A549 (cell line): ENCODE results near the gene COL12A1. TPM values are rescaled to one million over a fixed set of nuclear protein-coding genes. Genes with fewer than 3 reads are reported as not detected.

Source experiments
- ATAC-seq, 2 experiments: fragments of 200-7000 bp in 1 of 2; fragments of >200 bp in 1 of 2; cut with Nextera tagmentation in 1 of 2; cut with Tn5 transposase in 1 of 2; 3 replicates each; pipeline versions ENCODE4 v1.8.0 to v1.9.1; 2018 to 2020; ENCODE audit warnings: mild to moderate bottlenecking in 1 of 2, moderate library complexity in 1 of 2
- CTCF ChIA-PET: fragments of 300-600 bp; sonication (Branson Sonifier 250); formaldehyde crosslinking; extraction: SDS; loops from one replicate; lab custom pipeline; 2021; ENCODE audit warnings: antibody characterized with exemption, inconsistent platforms; lab: Yijun Ruan, JAX
- POLR2A ChIA-PET: fragments of 350-600 bp; formaldehyde crosslinking; extraction: SDS; loops from one replicate; lab custom pipeline; 2021; ENCODE audit warnings: antibody characterized with exemption, inconsistent platforms; lab: Yijun Ruan, JAX
- DNase-seq, 2 experiments: peaks; one replicate each; pipeline versions ENCODE4 v3.0.0 to v3.0.0-alpha.2; 2011 to 2016; ENCODE audit warnings: low read depth in 1 of 2, low spot score in 1 of 2
- FAIRE-seq: peaks from 2 replicates; lab custom pipeline; 2011; peaks lifted over from hg19 to GRCh38; lab: Jason Lieb, UNC
- H3K27ac ChIP-seq, 2 experiments: fragments of >200 bp; sonication (Bioruptor Twin); formaldehyde crosslinking; 3 replicates each; pipeline ENCODE4 v1.5.1; 2016 to 2017
- H3K4me1 ChIP-seq: fragments of >200 bp; sonication (Bioruptor Twin); formaldehyde crosslinking; 3 replicates; pipeline ENCODE4 v1.6.1; 2016
- H3K4me2 ChIP-seq: fragments of >200 bp; sonication (Bioruptor Twin); formaldehyde crosslinking; 3 replicates; pipeline ENCODE4 v1.6.1; 2016
- H3K4me3 ChIP-seq: fragments of >200 bp; sonication (Bioruptor Twin); formaldehyde crosslinking; 3 replicates; pipeline ENCODE4 v1.5.1; 2016
- H3K9me3 ChIP-seq: fragments of >200 bp; sonication (Bioruptor Twin); formaldehyde crosslinking; 3 replicates; pipeline ENCODE4 v1.6.1; 2016
- BCL3 ChIP-seq: fragments of >200 bp; sonication (Bioruptor Twin); formaldehyde crosslinking; IDR thresholded peaks from 3 replicates; pipeline ENCODE4 v1.6.1; 2016
- CBX8 ChIP-seq: fragments of 200-600 bp; sonication (generic); IDR thresholded peaks from 2 replicates; pipeline ENCODE4 v1.6.1; 2016
- CHD2 ChIP-seq: fragments of 150-350 bp; IDR thresholded peaks from 2 replicates; pipeline ENCODE4 v1.6.1; 2014; ENCODE audit warnings: low read length; ENCODE audit not compliant: partially characterized antibody
- E2F6 ChIP-seq: IDR thresholded peaks from 2 replicates; pipeline ENCODE4 v1.6.1; 2012; ENCODE audit warnings: low read depth, borderline replicate concordance
- EHMT2 ChIP-seq: fragments of 200-600 bp; sonication (generic); IDR thresholded peaks from 2 replicates; pipeline ENCODE4 v1.6.1; 2016; ENCODE audit warnings: antibody characterized with exemption, low read depth, mild to moderate bottlenecking, moderate library complexity
- FOSL2 ChIP-seq, 2 experiments: fragments of 450-650 bp in 1 of 2; fragments of >200 bp in 1 of 2; sonication (Bioruptor Twin) in 1 of 2; formaldehyde crosslinking; IDR thresholded peaks; 2 replicates each; pipeline versions ENCODE4 v1.5.0 to v1.6.1; 2016 to 2020; ENCODE audit warnings: mild to moderate bottlenecking in 1 of 2, moderate library complexity in 1 of 2
- FOXS1 ChIP-seq: fragments of 250-450 bp; sonication (Bioruptor Pico); IDR thresholded peaks from 2 replicates; pipeline ENCODE4 v1.5.0; 2020; ENCODE audit warnings: mild to moderate bottlenecking, moderate library complexity
- HMGXB4 ChIP-seq: fragments of 250-450 bp; sonication (Bioruptor Pico); IDR thresholded peaks from 2 replicates; pipeline ENCODE4 v1.5.0; 2021; ENCODE audit warnings: mild to moderate bottlenecking, moderate library complexity, borderline replicate concordance
- HOXA7 ChIP-seq: fragments of 250-450 bp; sonication (Bioruptor Pico); IDR thresholded peaks from 2 replicates; pipeline ENCODE4 v1.5.0; 2020; ENCODE audit warnings: mild to moderate bottlenecking, moderate library complexity
- HOXB13 ChIP-seq: fragments of 250-450 bp; sonication (Bioruptor Pico); IDR thresholded peaks from 2 replicates; pipeline ENCODE4 v1.5.0; 2020; ENCODE audit warnings: low read depth, mild to moderate bottlenecking, moderate library complexity
- JUN ChIP-seq, 2 experiments: fragments of >200 bp; sonication (Bioruptor Twin); formaldehyde crosslinking; IDR thresholded peaks; 2 replicates in 1 of 2; 3 replicates in 1 of 2; pipeline ENCODE4 v1.6.1; 2016 to 2017
- KDM1A ChIP-seq: fragments of 200-600 bp; sonication (generic); IDR thresholded peaks from 2 replicates; pipeline ENCODE4 v1.6.1; 2016; ENCODE audit warnings: low read depth, mild to moderate bottlenecking
- MAX ChIP-seq: IDR thresholded peaks from 2 replicates; pipeline ENCODE4 v1.6.1; 2012
- NPAS2 ChIP-seq: fragments of 250-450 bp; sonication (Bioruptor Pico); IDR thresholded peaks from 2 replicates; pipeline ENCODE4 v1.8.0; 2022; ENCODE audit warnings: mild to moderate bottlenecking, moderate library complexity, borderline replicate concordance
- POLR2AphosphoS2 ChIP-seq: conservative IDR thresholded peaks from 2 replicates; pipeline ENCODE4 v1.6.1; 2012; ENCODE audit warnings: low read length, improper control_type of control experiment, inconsistent platforms
- RARB ChIP-seq: fragments of 250-450 bp; sonication (Bioruptor Pico); IDR thresholded peaks from 2 replicates; pipeline ENCODE4 v1.8.0; 2021; ENCODE audit warnings: mild to moderate bottlenecking, moderate library complexity
- REST ChIP-seq: fragments of 200-600 bp; sonication (generic); IDR thresholded peaks from 2 replicates; pipeline ENCODE4 v1.6.1; 2016; ENCODE audit warnings: antibody characterized with exemption, mild to moderate bottlenecking, moderate library complexity
- RFX5 ChIP-seq: fragments of 450-650 bp; IDR thresholded peaks from 2 replicates; pipeline ENCODE4 v1.7.1; 2014; ENCODE audit warnings: antibody characterized with exemption, mild to moderate bottlenecking, moderate library complexity
- RNF2 ChIP-seq: fragments of 200-600 bp; sonication (generic); IDR thresholded peaks from 2 replicates; pipeline ENCODE4 v1.6.1; 2016; ENCODE audit warnings: low read depth, mild to moderate bottlenecking, antibody characterized with exemption, moderate library complexity, borderline replicate concordance
- USF2 ChIP-seq: fragments of 450-650 bp; IDR thresholded peaks from 2 replicates; pipeline ENCODE4 v1.6.1; 2014; ENCODE audit warnings: antibody characterized with exemption
- WGBS: methylation state at CpG from one replicate; pipeline ENCODE4 v1.1.6; 2017; ENCODE audit errors: missing lambda C conversion rate; 5-methylcytosine and 5-hydroxymethylcytosine counted together
- polyA plus RNA-seq, 4 experiments: library from polyadenylated mRNA; depleted of rRNA in 3 of 4; stranded (reverse); fragments of >200 nt; fragmentation: RNase III in 1 of 4; extraction: RNeasy Plus Mini Kit Qiagen cat#74134 plus additional on column Dnase treatment in 1 of 4; gene quantifications; 2 replicates in 3 of 4; 3 replicates in 1 of 4; pipeline ENCODE4 v1.2.3, GENCODE V29; 2011 to 2017

Gene COL12A1
- polyA plus RNA-seq, 2 of the 4 experiments (the other 2 are of a cell fraction) = 6.3 to 11.2 TPM

GRCh38 chr6:75201901-75202672 lies 3.8 kb downstream of the COL12A1 start:
- no peak overlapping the region for H3K4me2 ChIP-seq
- peaks cover 8% of the 10 kb centered on the region; the same call in 2 of the 3 replicates for H3K4me1 ChIP-seq
- H3K27ac ChIP-seq = no peak overlapping the region
- FAIRE-seq (no peak), ATAC-seq (no peak), DNase-seq (no peak)
- CTCF ChIA-PET = interaction anchor here (1.1 to 10.4 kb wide), 2 partner anchors 793 to 1110 kb away, joined by 9 to 84 read pairs; no protein-coding TSS in a partner anchor
- POLR2A ChIA-PET = no interaction called here
- WGBS = 90% methylated on average over 22 of the region's 46 CpGs
- TF ChIP-seq REST = no peak
- TF ChIP-seq FOSL2 (IDR thresholded peaks at IDR 0.05) = no peak
- no peak for TF ChIP-seq FOSL2 (CRISPR knock-in tag; IDR thresholded peaks at IDR 0.05)
- no peak for TF ChIP-seq BCL3
- TF ChIP-seq RARB = no peak
- no peak for TF ChIP-seq POLR2AphosphoS2
- TF ChIP-seq HMGXB4 = no peak
- TF ChIP-seq HOXA7 (CRISPR knock-in tag) = no peak
- H3K9me3 ChIP-seq = no peaks in the 10 kb centered on the region
- H3K4me3 ChIP-seq = no peak overlapping the region

- DNase-seq = no peak
- Histone ChIP-seq H3K4me3 (no peak overlapping the region), H3K4me2 (no peak overlapping the region), H3K9me3 (no peaks in the 10 kb centered on the region), H3K4me1 (peaks cover 8% of the 10 kb centered on the region; the same call in 2 of the 3 replicates), H3K27ac (no peak overlapping the region)
- no peak for ATAC-seq
- ChIA-PET POLR2A (no interaction called here), CTCF (interaction anchor here (0.9 to 2.6 kb wide), 2 partner anchors 8 to 11 kb away, joined by 4 to 8 read pairs; no protein-coding TSS in a partner anchor)
- WGBS = 50% methylated on average over 1 of the region's 1 CpG
- FAIRE-seq = no peak
- no peak for TF ChIP-seq MAX
- no peak for TF ChIP-seq HMGXB4
- no peak for TF ChIP-seq KDM1A
- no peak for TF ChIP-seq POLR2AphosphoS2
- no peak for TF ChIP-seq FOSL2 (IDR thresholded peaks at IDR 0.05)
- TF ChIP-seq FOSL2 (CRISPR knock-in tag; IDR thresholded peaks at IDR 0.05) = no peak
- no peak for TF ChIP-seq E2F6
- no peak for TF ChIP-seq RNF2
- no peak for TF ChIP-seq JUN (IDR thresholded peaks at IDR 0.05)
- TF ChIP-seq RFX5 = no peak
- no peak for TF ChIP-seq USF2
- TF ChIP-seq FOXS1 (CRISPR knock-in tag) = no peak
- TF ChIP-seq CBX8 = no peak
- no peak for TF ChIP-seq HOXB13 (CRISPR knock-in tag)
- no peak for TF ChIP-seq RARB
- TF ChIP-seq NPAS2 (CRISPR knock-in tag) = no peak
- TF ChIP-seq CHD2 = no peak
- no peak for TF ChIP-seq EHMT2
Measured at GRCh38 chr6:75201021-75201420, 4.8 kb downstream of the COL12A1 start.
